GM18507 (cell line): ENCODE data around the gene CAMTA1.

ENCODE experiments used
- DNase-seq: peaks from one replicate; pipeline ENCODE4 v3.0.0; 2011; ENCODE audit warnings: low read depth; ENCODE audit not compliant: insufficient read length; ENCODE audit errors: extremely low spot score
- FAIRE-seq: peaks from 2 replicates; lab custom pipeline; 2011; peaks lifted over from hg19 to GRCh38; lab: Jason Lieb, UNC

The CAMTA1 gene

GRCh38 chr1:7387053-7387927, 602.0 kb downstream of the CAMTA1 start:
- DNase-seq (no peak), FAIRE-seq (no peak)

- DNase-seq, result no peak
- no peak for FAIRE-seq
Observed at GRCh38 chr1:7388141-7388487, 602.9 kb downstream of the CAMTA1 start.

GRCh38 chr1:7388488-7389185, 603.4 kb downstream of the CAMTA1 start:
- no peak for DNase-seq
- FAIRE-seq, result no peak

DNA sequence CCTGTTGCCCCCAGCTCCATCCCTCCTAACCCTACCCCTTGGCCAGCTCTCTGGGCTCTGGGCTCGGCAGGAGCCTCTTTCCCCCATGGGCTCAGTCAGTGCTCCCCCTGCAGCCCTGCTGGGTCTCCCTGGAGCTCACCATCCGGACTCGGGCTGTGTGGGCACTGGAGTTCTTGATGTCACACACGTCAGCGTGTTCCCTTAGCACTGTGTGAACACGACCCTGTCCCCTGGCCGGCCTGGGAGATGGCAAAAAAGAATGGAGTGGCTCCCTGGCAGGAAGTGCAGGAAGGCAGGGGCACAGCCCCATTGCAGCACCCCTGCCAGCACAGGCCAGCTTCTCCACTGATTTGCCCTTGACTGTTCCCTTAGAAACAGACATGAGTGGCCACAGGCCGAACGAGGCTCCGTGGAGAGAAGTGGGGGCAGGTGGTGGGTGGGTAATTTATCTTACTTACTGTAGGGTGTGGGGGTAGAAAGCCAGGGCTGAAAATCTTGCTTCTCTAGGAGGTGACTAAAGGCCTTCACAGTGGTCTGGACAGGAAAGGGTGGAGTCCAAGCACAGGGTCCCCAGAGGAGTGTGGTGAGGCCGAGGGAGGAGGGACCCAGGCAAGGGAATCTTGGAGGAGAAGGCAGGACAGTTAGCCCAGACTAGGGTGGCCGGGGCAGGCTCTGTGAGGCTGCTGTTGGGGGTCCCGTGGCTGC, 604.1 kb downstream of the CAMTA1 start:
- FAIRE-seq, result no peak
- DNase-seq, result no peak

DNA sequence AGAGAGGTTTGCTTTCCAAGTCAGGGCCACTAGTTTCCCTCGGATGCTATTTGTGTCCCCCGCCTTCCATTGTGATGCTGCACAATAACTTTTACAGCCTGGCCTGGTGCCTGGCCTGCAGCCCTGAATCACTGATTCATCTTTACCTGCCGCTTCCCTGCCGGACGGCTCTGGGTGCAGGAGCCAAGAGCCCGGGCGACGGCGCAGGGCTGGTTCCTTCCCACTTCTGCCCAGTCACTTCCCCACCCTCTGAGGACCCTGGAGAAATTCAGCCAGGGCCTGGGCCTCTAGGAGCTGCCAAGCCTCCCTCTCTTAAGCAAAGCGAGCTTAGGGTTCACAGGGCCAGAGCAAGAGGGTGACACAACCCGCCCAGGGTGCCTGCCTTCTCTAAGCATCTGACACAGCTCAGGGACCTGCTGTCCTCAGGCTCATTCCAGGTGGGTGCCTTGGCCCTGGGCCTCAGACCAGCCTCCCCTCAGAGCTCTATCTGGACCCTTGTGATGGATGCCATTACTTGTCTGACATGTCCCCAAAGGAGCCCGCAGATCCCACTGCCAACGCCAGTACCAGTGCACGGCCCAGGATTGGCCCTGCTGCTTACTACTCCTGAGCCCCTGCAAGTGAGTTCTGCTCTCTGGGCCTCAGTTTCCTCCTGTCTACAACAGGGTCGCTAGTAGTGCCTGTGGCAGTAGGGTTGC, 604.8 kb downstream of the CAMTA1 start:
- FAIRE-seq, result no peak
- DNase-seq, result no peak

- DNase-seq, result no peak
Observed at GRCh38 chr1:7390604-7391000, 605.3 kb downstream of the CAMTA1 start.

DNA sequence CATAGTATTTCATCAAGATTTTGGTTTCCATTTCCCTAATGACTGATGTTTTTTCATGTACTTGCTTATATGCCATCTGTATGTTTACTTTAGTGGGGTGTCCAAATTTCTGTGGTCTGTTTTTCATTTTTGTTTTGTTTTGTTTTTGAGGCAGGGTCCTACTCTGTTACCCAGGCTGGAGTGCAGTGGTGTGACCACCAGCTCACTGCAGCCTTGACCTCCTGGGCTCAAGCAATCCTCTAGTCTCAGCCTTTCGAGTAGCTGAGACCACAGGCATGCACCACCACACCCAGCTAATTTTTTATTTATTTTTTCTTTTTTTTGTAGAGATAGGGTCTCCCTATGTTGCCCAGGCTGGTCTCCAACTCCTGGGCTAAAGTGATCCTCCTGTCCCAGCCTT, 607.9 kb downstream of the CAMTA1 start:
- DNase-seq (no peak), FAIRE-seq (no peak)

More at GRCh38 chr1:7390604-7391000, 605.3 kb downstream of the CAMTA1 start:
- FAIRE-seq, result no peak

- FAIRE-seq (no peak), DNase-seq (no peak)
Observed at GRCh38 chr1:7395251-7395650, 610.0 kb downstream of the CAMTA1 start.

DNA sequence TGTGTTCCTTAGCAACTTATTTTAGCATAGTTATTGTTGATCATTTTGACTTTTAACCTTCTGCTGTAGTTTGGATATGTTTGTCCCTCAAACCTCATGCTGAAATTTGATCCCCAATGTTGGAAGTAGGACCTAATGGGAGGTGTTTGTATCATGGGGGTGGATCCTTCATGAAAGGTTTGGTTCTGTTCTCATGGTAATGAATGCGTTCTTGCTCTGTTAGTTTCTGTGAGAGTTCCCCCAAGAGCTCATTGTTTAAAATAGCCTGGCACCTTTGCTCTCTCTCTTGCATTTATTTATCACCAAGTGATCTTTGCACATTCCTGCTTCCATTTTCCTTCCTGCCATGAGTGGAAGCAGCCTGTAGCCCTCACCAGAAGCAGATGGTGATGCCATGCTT, 613.7 kb downstream of the CAMTA1 start:
- DNase-seq (no peak), FAIRE-seq (no peak)

DNA sequence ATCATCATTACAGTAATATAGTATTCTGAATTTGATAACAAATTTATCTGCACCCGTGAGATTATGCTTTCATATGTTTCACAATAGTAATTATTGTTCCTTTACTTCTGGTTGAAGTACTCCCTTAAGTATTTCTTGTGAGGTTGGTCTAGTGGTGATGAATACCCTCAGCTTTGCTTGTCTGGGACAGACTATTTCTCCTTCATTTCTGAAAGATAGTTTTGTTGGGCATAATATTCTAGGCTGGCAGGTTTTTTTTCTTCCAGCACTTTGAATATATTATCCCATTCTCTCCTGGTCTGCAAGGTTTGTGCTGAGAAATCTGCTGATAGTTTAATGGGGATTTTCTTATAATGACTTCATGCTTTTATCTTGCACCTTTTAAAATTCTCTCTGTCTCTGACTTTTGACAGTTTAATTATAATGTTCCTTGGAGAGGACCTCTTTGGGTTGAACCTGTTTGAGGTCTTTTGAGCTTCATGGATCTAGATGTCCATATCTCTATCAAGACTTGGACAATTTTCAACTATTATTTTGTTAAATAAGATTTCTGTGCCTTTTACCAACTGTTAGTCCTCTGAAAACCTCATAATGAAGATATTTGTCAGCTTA, 614.4 kb downstream of the CAMTA1 start:
- no peak for DNase-seq
- no peak for FAIRE-seq

DNA sequence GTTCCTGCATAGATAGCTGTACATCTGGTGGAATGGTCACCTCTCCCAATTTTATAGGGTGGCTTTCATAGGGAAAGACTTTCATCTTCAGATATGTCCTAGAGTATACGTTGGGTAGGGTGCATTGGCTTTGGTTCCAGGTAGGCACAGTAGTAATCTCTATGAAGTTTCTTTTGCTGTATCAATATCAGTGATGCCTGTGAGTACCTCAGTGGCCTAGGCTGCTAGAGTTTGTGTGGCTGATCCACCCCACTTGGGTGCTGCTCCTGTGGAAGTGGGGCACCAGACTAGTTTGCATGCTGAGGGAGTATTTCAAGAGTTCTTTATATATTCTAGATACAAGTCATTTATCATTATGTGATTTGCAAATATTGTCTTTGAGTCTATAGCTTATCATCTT, 615.3 kb downstream of the CAMTA1 start:
- FAIRE-seq (no peak), DNase-seq (no peak)

- FAIRE-seq (no peak), DNase-seq (no peak)
Observed at GRCh38 chr1:7401814-7402547, 616.7 kb downstream of the CAMTA1 start.

GRCh38 chr1:7402548-7402850, 617.2 kb downstream of the CAMTA1 start:
- DNase-seq (no peak), FAIRE-seq (no peak)

- FAIRE-seq (peak; percentile 70), DNase-seq (peak; percentile 23)
Observed at GRCh38 chr1:7403265-7404045, 618.2 kb downstream of the CAMTA1 start.

GRCh38 chr1:7404046-7404742, 618.9 kb downstream of the CAMTA1 start:
- no peak for DNase-seq
- FAIRE-seq, result no peak

DNA sequence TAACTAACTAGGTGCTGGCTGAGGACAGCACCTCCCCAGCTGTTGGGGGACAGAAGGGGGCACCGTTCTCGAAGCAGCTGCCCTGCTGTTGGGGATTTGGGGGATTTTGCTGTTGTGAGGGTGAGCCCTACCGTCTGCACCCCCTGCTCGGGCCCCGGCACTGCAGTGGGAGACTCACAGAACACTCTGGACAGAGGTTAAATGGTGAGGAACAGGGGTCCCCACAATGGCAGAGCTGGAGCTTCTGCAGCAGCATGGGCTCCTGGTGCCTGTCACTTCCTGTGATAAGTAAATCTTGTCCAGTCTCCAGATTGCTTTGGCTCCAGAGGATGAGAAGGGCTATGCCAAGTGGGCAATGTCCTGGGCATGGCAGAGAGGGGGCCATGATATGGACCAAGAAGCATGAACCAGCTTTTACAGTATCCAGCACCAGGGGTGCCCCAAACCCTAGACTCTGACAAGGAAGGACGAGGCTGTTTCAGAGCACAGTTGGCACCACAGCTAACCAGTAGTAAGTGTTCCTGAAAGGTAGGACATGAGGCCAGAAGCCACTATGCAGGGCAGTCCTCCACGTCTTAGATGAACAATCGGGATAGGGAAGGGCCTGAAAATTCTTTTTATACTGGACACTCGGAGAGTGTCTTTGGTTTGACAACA, 620.7 kb downstream of the CAMTA1 start:
- DNase-seq, result no peak
- FAIRE-seq, result no peak
